NCI-H510A treated with DMSO at 0.1 percent for 48 hours (cell line): ENCODE results near the gene TMEM238.

ENCODE experiments used
- DNase-seq: peaks from one replicate; lab custom pipeline; 2025; lab: John Stamatoyannopoulos, UW

TMEM238 gene

GRCh38 chr19:55358493-55358892 lies 25.6 kb downstream of the TMEM238 start:
- DNase-seq = no peak

- no peak for DNase-seq
Measured at GRCh38 chr19:55355213-55355821, 28.8 kb downstream of the TMEM238 start.

GRCh38 chr19:55354698-55355212 lies 29.3 kb downstream of the TMEM238 start, which contains the start of gene COX6B2:
Gene COX6B2, minus strand, starts transcription at chr19:55354719. Its CDS starts 198 bp downstream, at chr19:55354521.
- no peak for DNase-seq

GRCh38 chr19:55353803-55354697 lies 30.0 kb downstream of the TMEM238 start:
- DNase-seq = peak; percentile 5

GRCh38 chr19:55353356-55353802 lies 30.7 kb downstream of the TMEM238 start:
- no peak for DNase-seq

GRCh38 chr19:55352549-55353145 lies 31.4 kb downstream of the TMEM238 start:
- DNase-seq = no peak

GRCh38 chr19:55352040-55352439 lies 32.1 kb downstream of the TMEM238 start:
- DNase-seq = no peak

GRCh38 chr19:55350620-55351315 lies 33.3 kb downstream of the TMEM238 start:
- no peak for DNase-seq

- no peak for DNase-seq
Measured at GRCh38 chr19:55348317-55349034, 35.6 kb downstream of the TMEM238 start.

- DNase-seq = no peak
Measured at GRCh38 chr19:55347442-55348009, 36.6 kb downstream of the TMEM238 start.

GRCh38 chr19:55346725-55347441 lies 37.2 kb downstream of the TMEM238 start:
- no peak for DNase-seq

GRCh38 chr19:55345818-55346724 lies 38.0 kb downstream of the TMEM238 start:
- DNase-seq = no peak

- no peak for DNase-seq
Measured at GRCh38 chr19:55345101-55345817, 38.8 kb downstream of the TMEM238 start.

- no peak for DNase-seq
Measured at GRCh38 chr19:55344444-55344843, 39.6 kb downstream of the TMEM238 start.

- DNase-seq = no peak
Measured at GRCh38 chr19:55341595-55342531, 42.2 kb downstream of the TMEM238 start.

- DNase-seq = peak; percentile 77
Measured at GRCh38 chr19:55341171-55341588, 42.9 kb downstream of the TMEM238 start.

GRCh38 chr19:55340784-55341147 lies 43.3 kb downstream of the TMEM238 start:
- DNase-seq = peak; percentile 77
